ENCODE data around the gene STAT3. TPM values are rescaled to one million over a fixed set of nuclear protein-coding genes. Genes with fewer than 3 reads are reported as not detected.
A peak's percentile ranks its signal among the peaks of the same experiment; 100 is the strongest.
"Not testable (repeated sequence)": the region's sequence is repeated elsewhere in the genome, so short reads cannot be mapped to it uniquely, and the experiment has no call there.

The STAT3 gene
- total RNA-seq, 5 donors from 2014 or later (not counting 1 experiment from before 2014, with no cell fraction given), result 113 to 242 (median 129) TPM

- Mint-ChIP-seq H3K9me3 (peaks cover 0 to 3% (median 0%) of the 10 kb centered on the region in 3 donors), H3K27me3 (no peaks in the 10 kb centered on the region), H3K36me3 (peaks cover 13% of the 10 kb centered on the region), H3K4me3 (no peak overlapping the region), H3K27ac (no peak overlapping the region), H3K4me1 (peaks cover 52 to 60% (median 55%) of the 10 kb centered on the region in 3 donors)
- no peak for DNase-seq
- H3K27me3 ChIP-seq (replicated peaks in 1 of 2; ENCODE audit: control insufficient read depth in 2 of 2, extremely low read depth in 1 of 2, insufficient read depth in 2 of 2, low read length in 1 of 2), result no peaks in the 10 kb centered on the region
- H3K4me3 ChIP-seq (ENCODE audit: control insufficient read depth in 1 of 2, extremely low read depth in 1 of 2, low read length in 1 of 2), result no peak overlapping the region
- no peak overlapping the region for H3K27ac ChIP-seq (ENCODE audit: low read length)
- no peak for ATAC-seq (replicated peaks in 1 of 4)
- CTCF ChIA-PET, result interaction anchor here (0.5 to 1.0 kb wide), 3 partner anchors 14 to 157 kb away, joined by 3 to 5 read pairs (median 4); partner anchors contain the start of gene STAT3 (in 1 of the 2)
- WGBS (ENCODE audit: insufficient coverage), result no CpG with 5 or more reads among the region's 1 CpG
- no peaks in the 10 kb centered on the region for H3K9me3 ChIP-seq
- peaks cover 2 to 24% of the 10 kb centered on the region in 2 experiments for H3K4me1 ChIP-seq (ENCODE audit: control insufficient read depth in 1 of 2, extremely low read depth in 1 of 2, insufficient read depth in 2 of 2, low read length in 2 of 2)
- POLR2A ChIA-PET, result interaction anchor here (0.6 to 0.9 kb wide), 4 partner anchors 15 to 1823 kb away, joined by 3 to 6 read pairs (median 4); partner anchors contain the start of gene STAT3 (in 1 of the 2)
- peaks cover 4 to 9% of the 10 kb centered on the region in 2 donors for H3K36me3 ChIP-seq (ENCODE audit: control insufficient read depth in 2 of 2, extremely low read depth in 1 of 2, insufficient read depth in 1 of 2, low read length in 1 of 2)
These were observed 14.3 kb downstream of the STAT3 start for GRCh38 chr17:42373896-42374295.

- Histone ChIP-seq H3K27me3 (replicated peaks in 1 of 2; ENCODE audit: control insufficient read depth in 2 of 2, extremely low read depth in 1 of 2, insufficient read depth in 2 of 2, low read length in 1 of 2) (no peaks in the 10 kb centered on the region), H3K4me1 (ENCODE audit: control insufficient read depth in 1 of 2, extremely low read depth in 1 of 2, insufficient read depth in 2 of 2, low read length in 2 of 2) (peaks cover 0 to 24% of the 10 kb centered on the region in 2 experiments), H3K36me3 (ENCODE audit: control insufficient read depth in 2 of 2, extremely low read depth in 1 of 2, insufficient read depth in 1 of 2, low read length in 1 of 2) (peaks cover 4 to 9% of the 10 kb centered on the region in 2 donors), H3K27ac (ENCODE audit: low read length) (no peak overlapping the region), H3K9me3 (no peaks in the 10 kb centered on the region), H3K4me3 (ENCODE audit: control insufficient read depth in 1 of 2, extremely low read depth in 1 of 2, low read length in 1 of 2) (no peak overlapping the region)
- ChIA-PET POLR2A (interaction anchor here (0.6 kb wide), 3 partner anchors 62 to 774 kb away, joined by 3 to 10 read pairs (median 3); no protein-coding TSS in a partner anchor), CTCF (no interaction called here)
- no peak overlapping the region for H3K4me3 Mint-ChIP-seq
- no peaks in the 10 kb centered on the region for H3K27me3 Mint-ChIP-seq
- H3K4me1 Mint-ChIP-seq, result peaks cover 48 to 59% (median 55%) of the 10 kb centered on the region in 3 donors
- no peak overlapping the region for H3K27ac Mint-ChIP-seq
- DNase-seq (no peak), ATAC-seq (replicated peaks in 1 of 4) (no peak)
- peaks cover 0 to 3% (median 0%) of the 10 kb centered on the region in 3 donors for H3K9me3 Mint-ChIP-seq
- H3K36me3 Mint-ChIP-seq, result peaks cover 18% of the 10 kb centered on the region
These were observed 16.1 kb downstream of the STAT3 start for GRCh38 chr17:42372142-42372541.

- peaks cover 0 to 38% of the 10 kb centered on the region in 2 experiments for H3K4me1 ChIP-seq (ENCODE audit: control insufficient read depth in 1 of 2, extremely low read depth in 1 of 2, insufficient read depth in 2 of 2, low read length in 2 of 2)
- H3K36me3 ChIP-seq (ENCODE audit: control insufficient read depth in 2 of 2, extremely low read depth in 1 of 2, insufficient read depth in 1 of 2, low read length in 1 of 2); H3K4me3 ChIP-seq (ENCODE audit: control insufficient read depth in 1 of 2, extremely low read depth in 1 of 2, low read length in 1 of 2); H3K27me3 ChIP-seq (replicated peaks in 1 of 2; ENCODE audit: control insufficient read depth in 2 of 2, extremely low read depth in 1 of 2, insufficient read depth in 2 of 2, low read length in 1 of 2); DNase-seq; CTCF ChIA-PET; ATAC-seq (replicated peaks in 1 of 4); H3K9me3 Mint-ChIP-seq; H3K27me3 Mint-ChIP-seq; H3K9me3 ChIP-seq; H3K27ac ChIP-seq (ENCODE audit: low read length): not testable (repeated sequence)
- H3K27ac Mint-ChIP-seq, result peak overlapping the region in 1 of 2 donors; percentile 52
- 65% methylated on average over 5 of the region's 12 CpGs for WGBS (ENCODE audit: insufficient coverage)
- POLR2A ChIA-PET, result interaction anchor here (0.6 to 0.8 kb wide), 3 partner anchors 18 to 33 kb away, joined by 3 to 8 read pairs (median 6); partner anchors contain the start of gene STAT3 (in 1 of the 2)
- H3K36me3 Mint-ChIP-seq, result peaks cover 28% of the 10 kb centered on the region
- peak overlapping the region in 1 of 3 donors; percentile 9 for H3K4me3 Mint-ChIP-seq
- H3K4me1 Mint-ChIP-seq, result peaks cover 54 to 64% (median 62%) of the 10 kb centered on the region in 3 donors
These were observed 19.3 kb downstream of the STAT3 start for GRCh38 chr17:42368797-42369561.

- CTCF ChIA-PET; H3K9me3 Mint-ChIP-seq; H3K4me3 Mint-ChIP-seq; H3K4me3 ChIP-seq (ENCODE audit: control insufficient read depth in 1 of 2, extremely low read depth in 1 of 2, low read length in 1 of 2); H3K9me3 ChIP-seq; DNase-seq; ATAC-seq (replicated peaks in 1 of 4); H3K36me3 ChIP-seq (ENCODE audit: control insufficient read depth in 2 of 2, extremely low read depth in 1 of 2, insufficient read depth in 1 of 2, low read length in 1 of 2); H3K27ac ChIP-seq (ENCODE audit: low read length); H3K27me3 ChIP-seq (replicated peaks in 1 of 2; ENCODE audit: control insufficient read depth in 2 of 2, extremely low read depth in 1 of 2, insufficient read depth in 2 of 2, low read length in 1 of 2); H3K27me3 Mint-ChIP-seq; H3K27ac Mint-ChIP-seq: not testable (repeated sequence)
- POLR2A ChIA-PET, result interaction anchor here in 1 of 2 donors (0.6 to 0.9 kb wide), 3 partner anchors 20 to 359 kb away, joined by 3 to 8 read pairs (median 6); partner anchors contain the start of gene STAT3
- WGBS (ENCODE audit: insufficient coverage), result 80% methylated on average over 2 of the region's 5 CpGs
- peaks cover 61 to 68% (median 66%) of the 10 kb centered on the region in 3 donors for H3K4me1 Mint-ChIP-seq
- H3K36me3 Mint-ChIP-seq, result peaks cover 26% of the 10 kb centered on the region
- H3K4me1 ChIP-seq (ENCODE audit: control insufficient read depth in 1 of 2, extremely low read depth in 1 of 2, insufficient read depth in 2 of 2, low read length in 2 of 2), result peaks cover 0 to 41% of the 10 kb centered on the region in 2 experiments
These were observed 19.9 kb downstream of the STAT3 start for GRCh38 chr17:42368310-42368709.

GRCh38 chr17:42366176-42367023 lies 21.8 kb downstream of the STAT3 start:
- DNase-seq; H3K27me3 ChIP-seq (replicated peaks in 1 of 2; ENCODE audit: control insufficient read depth in 2 of 2, extremely low read depth in 1 of 2, insufficient read depth in 2 of 2, low read length in 1 of 2); H3K9me3 ChIP-seq; H3K27ac ChIP-seq (ENCODE audit: low read length); ATAC-seq (replicated peaks in 1 of 4); H3K9me3 Mint-ChIP-seq; POLR2A ChIA-PET; H3K27me3 Mint-ChIP-seq; H3K36me3 ChIP-seq (ENCODE audit: control insufficient read depth in 2 of 2, extremely low read depth in 1 of 2, insufficient read depth in 1 of 2, low read length in 1 of 2); H3K4me3 ChIP-seq (ENCODE audit: control insufficient read depth in 1 of 2, extremely low read depth in 1 of 2, low read length in 1 of 2); H3K4me3 Mint-ChIP-seq: not testable (repeated sequence)
- Mint-ChIP-seq H3K27ac (peak overlapping the region; percentile 59 to 61), H3K36me3 (peaks cover 30% of the 10 kb centered on the region), H3K4me1 (peaks cover 73 to 82% (median 80%) of the 10 kb centered on the region in 3 donors)
- H3K4me1 ChIP-seq (ENCODE audit: control insufficient read depth in 1 of 2, extremely low read depth in 1 of 2, insufficient read depth in 2 of 2, low read length in 2 of 2), result peaks cover 4 to 59% of the 10 kb centered on the region in 2 experiments
- 96% methylated on average over 11 of the region's 13 CpGs for WGBS (ENCODE audit: insufficient coverage)
- CTCF ChIA-PET, result interaction anchor here in 1 of 2 donors (0.7 kb wide), 1 partner anchor 274 kb away, joined by 4 read pairs; no protein-coding TSS in a partner anchor

GRCh38 chr17:42365136-42365535 lies 23.1 kb downstream of the STAT3 start:
- WGBS (ENCODE audit: insufficient coverage), result 59% methylated on average over 6 of the region's 9 CpGs
- Mint-ChIP-seq H3K9me3 (no peaks in the 10 kb centered on the region), H3K36me3 (peaks cover 25% of the 10 kb centered on the region), H3K4me1 (peaks cover 65 to 82% (median 79%) of the 10 kb centered on the region in 3 donors), H3K4me3 (no peak overlapping the region), H3K27me3 (no peaks in the 10 kb centered on the region), H3K27ac (peak overlapping the region; percentile 45 to 69)
- DNase-seq, result no peak
- ATAC-seq (replicated peaks in 1 of 4), result no peak
- Histone ChIP-seq H3K36me3 (ENCODE audit: control insufficient read depth in 2 of 2, extremely low read depth in 1 of 2, insufficient read depth in 1 of 2, low read length in 1 of 2) (peaks cover 0 to 3% of the 10 kb centered on the region in 2 donors), H3K27me3 (replicated peaks in 1 of 2; ENCODE audit: control insufficient read depth in 2 of 2, extremely low read depth in 1 of 2, insufficient read depth in 2 of 2, low read length in 1 of 2) (no peaks in the 10 kb centered on the region), H3K4me3 (ENCODE audit: control insufficient read depth in 1 of 2, extremely low read depth in 1 of 2, low read length in 1 of 2) (no peak overlapping the region), H3K4me1 (ENCODE audit: control insufficient read depth in 1 of 2, extremely low read depth in 1 of 2, insufficient read depth in 2 of 2, low read length in 2 of 2) (peaks cover 4 to 56% of the 10 kb centered on the region in 2 experiments), H3K9me3 (no peaks in the 10 kb centered on the region), H3K27ac (ENCODE audit: low read length) (no peak overlapping the region)
- CTCF ChIA-PET, result no interaction called here
- POLR2A ChIA-PET, result interaction anchor here (0.7 kb wide), 2 partner anchors 23 to 201 kb away, joined by 3 to 5 read pairs; partner anchors contain the start of gene STAT3 (in 1 of the 2)

Measured in T-cell (primary cell).